GM12878 (cell line): Measurements from ENCODE around the gene SMIM1. TPM values are rescaled to one million over a fixed set of nuclear protein-coding genes. Genes with fewer than 3 reads are reported as not detected.
A peak's percentile ranks its signal among the peaks of the same experiment; 100 is the strongest.

Experiments used
- ATAC-seq: fragments of 200-7000 bp; cut with Tn5 transposase; 3 replicates; pipeline ENCODE4 v1.9.1; 2020; ENCODE audit warnings: mild to moderate bottlenecking, moderate library complexity
- BruUV-seq: library from RNA; stranded (reverse); fragments of 400-500 nt; replicated peaks from 2 replicates; lab custom pipeline; 2021; lab: Mats Ljungman, UMichigan
- CTCF ChIA-PET: fragments of 300-600 bp; sonication (Branson Sonifier 250); formaldehyde crosslinking; extraction: SDS; loops from one replicate; lab custom pipeline; 2021; ENCODE audit warnings: inconsistent platforms; lab: Yijun Ruan, JAX
- POLR2A ChIA-PET: fragments of 350-600 bp; formaldehyde crosslinking; extraction: SDS; loops from one replicate; lab custom pipeline; 2021; ENCODE audit warnings: inconsistent platforms; lab: Charles Lee
- RAD21 ChIA-PET: fragments of 300-600 bp; sonication (Branson Sonifier 250); formaldehyde crosslinking; loops from one replicate; lab custom pipeline; 2023; ENCODE audit warnings: antibody characterized with exemption; ENCODE audit not compliant: unreplicated experiment; lab: Charles Lee
- SMC1A ChIA-PET: fragments of 300-600 bp; sonication (Branson Sonifier 250); formaldehyde crosslinking; loops from one replicate; lab custom pipeline; 2023; ENCODE audit not compliant: unreplicated experiment, uncharacterized antibody; lab: Charles Lee
- DNase-seq: peaks from one replicate; pipeline ENCODE4 v3.0.0-alpha.2; 2011; ENCODE audit warnings: low read depth, low spot score
- FAIRE-seq: peaks from 3 replicates; lab custom pipeline; 2011; peaks lifted over from hg19 to GRCh38; lab: Jason Lieb, UNC
- H2AFZ ChIP-seq: 2 replicates; pipeline ENCODE4 v1.6.0; 2011; ENCODE audit warnings: low read depth, low read length, control low read depth; ENCODE audit not compliant: control insufficient read depth
- H3K27ac ChIP-seq: 2 replicates; pipeline ENCODE4 v1.5.1; 2011; ENCODE audit warnings: control low read depth; ENCODE audit not compliant: control insufficient read depth, insufficient read depth
- H3K27me3 ChIP-seq, 2 experiments: replicated peaks in 1 of 2; 2 replicates each; pipeline versions ENCODE4 v1.6.0 to v1.6.1; 2011; ENCODE audit warnings: low read length in 1 of 2; ENCODE audit not compliant: control insufficient read depth in 2 of 2, insufficient read depth in 2 of 2
- H3K36me3 ChIP-seq, 2 experiments: 2 replicates each; pipeline ENCODE4 v1.5.1; 2011; ENCODE audit warnings: low read length in 1 of 2; ENCODE audit not compliant: control insufficient read depth in 2 of 2, insufficient read depth in 2 of 2
- H3K4me1 ChIP-seq: 2 replicates; pipeline ENCODE4 v1.6.1; 2011; ENCODE audit warnings: mild to moderate bottlenecking, low read length, moderate library complexity, mixed read lengths; ENCODE audit not compliant: control insufficient read depth, insufficient read depth
- H3K4me2 ChIP-seq: 2 replicates; pipeline ENCODE4 v1.6.0; 2011; ENCODE audit warnings: control low read depth; ENCODE audit not compliant: control insufficient read depth, insufficient read depth
- H3K4me3 ChIP-seq: fragments of 200-600 bp; sonication (generic); 2 replicates; pipeline ENCODE4 v1.5.1; 2016
- H3K79me2 ChIP-seq: 2 replicates; pipeline ENCODE4 v1.6.0; 2011; ENCODE audit warnings: low read length; ENCODE audit not compliant: control insufficient read depth, insufficient read depth
- H3K9ac ChIP-seq: 2 replicates; pipeline ENCODE4 v1.8.0; 2011; ENCODE audit warnings: low read length, control low read depth, mixed read lengths; ENCODE audit not compliant: control insufficient read depth, insufficient read depth
- H3K9me3 ChIP-seq: replicated peaks from 3 replicates; pipeline ENCODE4 v1.5.1; 2011; ENCODE audit warnings: mild to moderate bottlenecking, low read length; ENCODE audit not compliant: control insufficient read depth, insufficient read depth
- H4K20me1 ChIP-seq: 2 replicates; pipeline ENCODE4 v1.6.0; 2011; ENCODE audit not compliant: control insufficient read depth, insufficient read depth
- E4F1 ChIP-seq: fragments of 450-650 bp; IDR thresholded peaks from 2 replicates; pipeline ENCODE4 v1.6.1; 2018; ENCODE audit warnings: borderline replicate concordance, mild to moderate bottlenecking; ENCODE audit not compliant: partially characterized antibody
- RUNX3 ChIP-seq: IDR thresholded peaks from 2 replicates; pipeline ENCODE4 v1.6.1; 2012; ENCODE audit warnings: low read length, inconsistent platforms
- TARDBP ChIP-seq: IDR thresholded peaks from 2 replicates; pipeline ENCODE4 v1.6.1; 2016; ENCODE audit warnings: borderline replicate concordance
- YY1 ChIP-seq: IDR thresholded peaks from 2 replicates; pipeline ENCODE4 v1.6.1; 2011; ENCODE audit warnings: low read depth, mild to moderate bottlenecking, low read length
- WGBS: methylation state at CpG from one replicate; pipeline ENCODE4 v1.1.6; 2016; ENCODE audit warnings: low lambda C conversion rate; ENCODE audit not compliant: insufficient replicate concordance, insufficient coverage; ENCODE audit errors: missing lambda C conversion rate; 5-methylcytosine and 5-hydroxymethylcytosine counted together
- in situ Hi-C: fragments of 300-500 bp; cut with MboI; formaldehyde crosslinking; loops from 9 replicates; pipeline ENCODE4 v1.14.3; 2018; ENCODE audit warnings: mixed read lengths
- intact Hi-C: fragments of 100-400 bp; cut with micrococcal nuclease; formaldehyde crosslinking; loops from one replicate; pipeline ENCODE4 v1.14.2; 2022; ENCODE audit not compliant: unreplicated experiment
- polyA plus RNA-seq, 11 experiments: library from polyadenylated mRNA; depleted of rRNA in 4 of 11; unstranded in 6 of 11; stranded (reverse) in 5 of 11; fragments of >200 nt; fragmentation: Nextera tagmentation in 4 of 11; fragmentation: Illumina TruSeq in 1 of 11; extraction: Ambion mirVana in 4 of 11; extraction: Trizol in 1 of 11; gene quantifications; 1 replicate in 1 of 11; 2 replicates in 10 of 11; pipeline versions ENCODE4 v1.2.1 to v1.2.3, GENCODE V29; 2011 to 2016; ENCODE audit warnings: inconsistent platforms in 2 of 11, missing spikeins in 2 of 11, low read depth in 1 of 11
- total RNA-seq, 4 experiments: library from RNA; depleted of rRNA in 3 of 4; stranded (reverse); fragments of >200 nt in 3 of 4; fragmentation: Illumina TruSeq in 1 of 4; extraction: Trizol in 1 of 4; gene quantifications; 2 replicates each; pipeline versions ENCODE4 v1.2.1 to v1.2.3, GENCODE V29; 2013 to 2021
- TF ChIP-seq, protein P1 (sequence below): fragments of 450-650 bp; IDR thresholded peaks from 2 replicates; pipeline ENCODE4 v1.6.1; 2017; ENCODE audit warnings: mild to moderate bottlenecking, moderate library complexity
- TF ChIP-seq, protein P2 (sequence below), 3 experiments: IDR thresholded peaks in 2 of 3; conservative IDR thresholded peaks in 1 of 3; 2 replicates each; pipeline ENCODE4 v1.5.1; 2011; ENCODE audit warnings: low read depth in 3 of 3, low read length in 3 of 3, mild to moderate bottlenecking in 3 of 3, control low read depth in 2 of 3, moderate library complexity in 2 of 3, inconsistent platforms in 1 of 3, mixed read lengths in 1 of 3; ENCODE audit not compliant: control insufficient read depth in 2 of 3, insufficient read depth in 1 of 3; ENCODE audit errors: extremely low read depth in 1 of 3
- TF ChIP-seq, protein P3 (sequence below): IDR thresholded peaks from 2 replicates; pipeline ENCODE4 v1.6.1; 2011; ENCODE audit warnings: low read depth, low read length, improper control_type of control experiment, borderline replicate concordance

The SMIM1 gene
- total and polyA plus RNA-seq, 10 of the 15 experiments (the other 5 are each of a cell fraction or from before 2014, with no cell fraction given): 0.30 to 0.37 TPM; not detected in 8

GRCh38 chr1:3774946-3775489, 2.5 kb downstream of the SMIM1 start (continued):
- no peak for TF ChIP-seq E4F1

DNA sequence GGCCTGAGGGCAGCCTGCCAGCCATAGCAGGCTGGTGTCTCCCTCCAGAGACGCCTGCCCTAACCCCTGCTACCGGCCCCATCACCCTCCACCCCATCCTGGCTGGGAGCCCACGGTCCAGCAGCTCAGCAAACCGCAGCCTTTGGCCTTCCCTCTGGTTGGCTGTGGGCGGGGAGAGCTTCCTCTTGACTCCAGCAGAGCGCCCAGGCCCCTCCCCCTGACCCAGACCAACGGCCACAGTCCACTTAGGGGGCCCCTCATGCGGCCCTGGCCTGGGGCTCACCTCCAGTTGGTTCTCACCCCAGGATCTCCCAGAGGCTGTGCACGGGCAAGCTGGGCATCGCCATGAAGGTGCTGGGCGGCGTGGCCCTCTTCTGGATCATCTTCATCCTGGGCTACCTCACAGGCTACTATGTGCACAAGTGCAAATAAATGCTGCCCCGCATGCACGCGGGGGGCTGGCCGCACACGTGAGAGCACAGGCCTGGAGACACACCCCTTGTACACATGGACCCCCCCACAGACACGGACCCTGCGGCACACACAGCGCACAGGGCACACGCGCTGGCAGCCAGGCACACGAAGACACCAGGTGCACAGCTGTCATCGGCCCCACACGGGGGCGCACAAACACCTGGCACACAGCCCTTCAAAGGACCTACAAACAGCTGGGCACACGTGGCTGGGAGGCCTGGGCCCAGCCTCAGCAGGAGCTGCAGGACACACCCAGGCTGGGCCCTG, 3.1 kb downstream of the SMIM1 start:
- FAIRE-seq: no peak
- no peak overlapping the region for H3K27ac ChIP-seq
- DNase-seq: no peak
- H3K4me2 ChIP-seq: peak overlapping the region; percentile 42; the same call in 1 of the 2 replicates
- RAD21 ChIA-PET: interaction anchor here (0.7 to 1.5 kb wide), 4 partner anchors 20 to 124 kb away, joined by 3 to 12 read pairs (median 4); partner anchors contain the start of genes C1orf174 and LRRC47
- peak; percentile 68 for ATAC-seq
- POLR2A ChIA-PET: interaction anchor here (1.3 kb wide), 1 partner anchor 20 kb away, joined by 4 read pairs; the partner anchor contains the start of gene LRRC47
- H3K36me3 ChIP-seq: peaks cover 3 to 10% of the 10 kb centered on the region in 2 experiments; a peak in 3 of 4 replicates
- H3K4me3 ChIP-seq: no peak overlapping the region
- intact Hi-C loops (loop anchor here (1.0 kb wide), 1 partner anchor 26 kb away; no protein-coding TSS in a partner anchor), in situ Hi-C loops (no loop called here)
- no TSS peak for BruUV-seq
- H4K20me1 ChIP-seq: no peaks in the 10 kb centered on the region
- SMC1A ChIA-PET: no interaction called here
- peaks cover 15% of the 10 kb centered on the region for H3K4me1 ChIP-seq
- no peak overlapping the region for H2AFZ ChIP-seq
- CTCF ChIA-PET: interaction anchor here (0.9 to 1.5 kb wide), 9 partner anchors 9 to 131 kb away, joined by 3 to 8 read pairs (median 4); partner anchors contain the start of gene LRRC47
- H3K79me2 ChIP-seq: no peaks in the 10 kb centered on the region
- no peaks in the 10 kb centered on the region; a peak in 1 of 4 replicates for H3K27me3 ChIP-seq
- no peak overlapping the region for H3K9ac ChIP-seq
- H3K9me3 ChIP-seq: no peaks in the 10 kb centered on the region
- 16% methylated on average over 27 of the region's 27 CpGs for WGBS
- TF ChIP-seq TARDBP (0 out of 2 replicates have a peak, but pooled peaks have one; percentile 39), YY1 (0 out of 2 replicates have a peak, but pooled peaks have one; percentile 17), RUNX3 (peak; percentile 53; the same call in 1 of the 2 replicates)
- TF ChIP-seq, protein P1, sequence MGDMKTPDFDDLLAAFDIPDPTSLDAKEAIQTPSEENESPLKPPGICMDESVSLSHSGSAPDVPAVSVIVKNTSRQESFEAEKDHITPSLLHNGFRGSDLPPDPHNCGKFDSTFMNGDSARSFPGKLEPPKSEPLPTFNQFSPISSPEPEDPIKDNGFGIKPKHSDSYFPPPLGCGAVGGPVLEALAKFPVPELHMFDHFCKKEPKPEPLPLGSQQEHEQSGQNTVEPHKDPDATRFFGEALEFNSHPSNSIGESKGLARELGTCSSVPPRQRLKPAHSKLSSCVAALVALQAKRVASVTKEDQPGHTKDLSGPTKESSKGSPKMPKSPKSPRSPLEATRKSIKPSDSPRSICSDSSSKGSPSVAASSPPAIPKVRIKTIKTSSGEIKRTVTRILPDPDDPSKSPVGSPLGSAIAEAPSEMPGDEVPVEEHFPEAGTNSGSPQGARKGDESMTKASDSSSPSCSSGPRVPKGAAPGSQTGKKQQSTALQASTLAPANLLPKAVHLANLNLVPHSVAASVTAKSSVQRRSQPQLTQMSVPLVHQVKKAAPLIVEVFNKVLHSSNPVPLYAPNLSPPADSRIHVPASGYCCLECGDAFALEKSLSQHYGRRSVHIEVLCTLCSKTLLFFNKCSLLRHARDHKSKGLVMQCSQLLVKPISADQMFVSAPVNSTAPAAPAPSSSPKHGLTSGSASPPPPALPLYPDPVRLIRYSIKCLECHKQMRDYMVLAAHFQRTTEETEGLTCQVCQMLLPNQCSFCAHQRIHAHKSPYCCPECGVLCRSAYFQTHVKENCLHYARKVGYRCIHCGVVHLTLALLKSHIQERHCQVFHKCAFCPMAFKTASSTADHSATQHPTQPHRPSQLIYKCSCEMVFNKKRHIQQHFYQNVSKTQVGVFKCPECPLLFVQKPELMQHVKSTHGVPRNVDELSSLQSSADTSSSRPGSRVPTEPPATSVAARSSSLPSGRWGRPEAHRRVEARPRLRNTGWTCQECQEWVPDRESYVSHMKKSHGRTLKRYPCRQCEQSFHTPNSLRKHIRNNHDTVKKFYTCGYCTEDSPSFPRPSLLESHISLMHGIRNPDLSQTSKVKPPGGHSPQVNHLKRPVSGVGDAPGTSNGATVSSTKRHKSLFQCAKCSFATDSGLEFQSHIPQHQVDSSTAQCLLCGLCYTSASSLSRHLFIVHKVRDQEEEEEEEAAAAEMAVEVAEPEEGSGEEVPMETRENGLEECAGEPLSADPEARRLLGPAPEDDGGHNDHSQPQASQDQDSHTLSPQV: no peak
- TF ChIP-seq, protein P2, sequence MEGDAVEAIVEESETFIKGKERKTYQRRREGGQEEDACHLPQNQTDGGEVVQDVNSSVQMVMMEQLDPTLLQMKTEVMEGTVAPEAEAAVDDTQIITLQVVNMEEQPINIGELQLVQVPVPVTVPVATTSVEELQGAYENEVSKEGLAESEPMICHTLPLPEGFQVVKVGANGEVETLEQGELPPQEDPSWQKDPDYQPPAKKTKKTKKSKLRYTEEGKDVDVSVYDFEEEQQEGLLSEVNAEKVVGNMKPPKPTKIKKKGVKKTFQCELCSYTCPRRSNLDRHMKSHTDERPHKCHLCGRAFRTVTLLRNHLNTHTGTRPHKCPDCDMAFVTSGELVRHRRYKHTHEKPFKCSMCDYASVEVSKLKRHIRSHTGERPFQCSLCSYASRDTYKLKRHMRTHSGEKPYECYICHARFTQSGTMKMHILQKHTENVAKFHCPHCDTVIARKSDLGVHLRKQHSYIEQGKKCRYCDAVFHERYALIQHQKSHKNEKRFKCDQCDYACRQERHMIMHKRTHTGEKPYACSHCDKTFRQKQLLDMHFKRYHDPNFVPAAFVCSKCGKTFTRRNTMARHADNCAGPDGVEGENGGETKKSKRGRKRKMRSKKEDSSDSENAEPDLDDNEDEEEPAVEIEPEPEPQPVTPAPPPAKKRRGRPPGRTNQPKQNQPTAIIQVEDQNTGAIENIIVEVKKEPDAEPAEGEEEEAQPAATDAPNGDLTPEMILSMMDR (IDR thresholded peaks at IDR 0.05 in 2 of 3, conservative IDR thresholded peaks at IDR 0.05 in 1 of 3; ENCODE audit: control insufficient read depth in 2 of 3, extremely low read depth in 1 of 3, insufficient read depth in 1 of 3, low read depth in 3 of 3, low read length in 3 of 3): peak; percentile 74 to 80 (median 79)
- TF ChIP-seq, protein P3, sequence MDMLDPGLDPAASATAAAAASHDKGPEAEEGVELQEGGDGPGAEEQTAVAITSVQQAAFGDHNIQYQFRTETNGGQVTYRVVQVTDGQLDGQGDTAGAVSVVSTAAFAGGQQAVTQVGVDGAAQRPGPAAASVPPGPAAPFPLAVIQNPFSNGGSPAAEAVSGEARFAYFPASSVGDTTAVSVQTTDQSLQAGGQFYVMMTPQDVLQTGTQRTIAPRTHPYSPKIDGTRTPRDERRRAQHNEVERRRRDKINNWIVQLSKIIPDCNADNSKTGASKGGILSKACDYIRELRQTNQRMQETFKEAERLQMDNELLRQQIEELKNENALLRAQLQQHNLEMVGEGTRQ: no peak
